Testis (tissue), 2 donors: Measurements from ENCODE around the gene MALAT1.

Experiments used
- POLR2A ChIP-seq: fragments of 450-650 bp; IDR thresholded peaks from one replicate; pipeline ENCODE4 v1.6.1; 2017; ENCODE audit warnings: antibody characterized with exemption, mild to moderate bottlenecking, moderate library complexity
- TF ChIP-seq, protein P1 (sequence below), 3 experiments: fragments of 450-650 bp in 2 of 3; fragments of 200-600 bp in 1 of 3; sonication (generic) in 1 of 3; IDR thresholded peaks; one replicate each; pipeline ENCODE4 v1.5.1; 2016 to 2019; ENCODE audit warnings: antibody characterized with exemption in 3 of 3, mild to moderate bottlenecking in 2 of 3, moderate library complexity in 1 of 3

DNA sequence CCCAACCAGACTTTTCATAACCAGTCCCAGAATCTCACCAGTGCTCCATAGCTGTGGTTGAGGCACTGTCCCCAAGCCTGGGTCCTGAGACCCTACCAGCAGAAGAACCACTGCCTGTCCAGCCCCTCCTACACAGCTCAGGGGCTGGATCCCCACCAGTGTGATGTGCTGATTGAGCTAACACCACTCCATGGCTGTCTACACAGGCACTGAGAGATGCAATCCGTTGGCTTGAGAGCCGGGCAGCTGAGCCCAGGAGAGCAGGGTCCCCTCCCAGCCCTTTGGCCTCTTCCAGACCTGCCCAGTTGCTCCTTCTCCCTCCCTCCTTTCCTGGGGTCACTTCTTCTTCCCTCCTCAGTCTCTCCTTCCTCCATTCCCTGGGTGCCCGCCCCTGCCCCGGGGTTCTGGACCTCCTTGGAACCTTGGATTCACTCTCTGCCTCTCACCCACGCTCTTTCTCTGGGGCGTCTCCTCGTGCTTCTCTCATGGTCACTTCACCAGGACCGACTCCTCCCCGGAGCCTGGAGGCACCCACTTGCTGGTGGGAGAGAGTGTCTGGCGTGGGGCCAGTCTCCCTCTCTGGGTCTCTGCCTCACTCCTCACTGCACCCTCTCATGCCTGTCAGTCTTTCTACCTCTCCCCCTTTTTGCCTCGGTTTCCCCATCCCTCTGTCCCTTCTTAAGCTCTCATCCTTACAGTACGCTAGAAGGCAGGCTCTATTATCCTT, 25.3 kb downstream of the MALAT1 start:
- TF ChIP-seq, protein P1, sequence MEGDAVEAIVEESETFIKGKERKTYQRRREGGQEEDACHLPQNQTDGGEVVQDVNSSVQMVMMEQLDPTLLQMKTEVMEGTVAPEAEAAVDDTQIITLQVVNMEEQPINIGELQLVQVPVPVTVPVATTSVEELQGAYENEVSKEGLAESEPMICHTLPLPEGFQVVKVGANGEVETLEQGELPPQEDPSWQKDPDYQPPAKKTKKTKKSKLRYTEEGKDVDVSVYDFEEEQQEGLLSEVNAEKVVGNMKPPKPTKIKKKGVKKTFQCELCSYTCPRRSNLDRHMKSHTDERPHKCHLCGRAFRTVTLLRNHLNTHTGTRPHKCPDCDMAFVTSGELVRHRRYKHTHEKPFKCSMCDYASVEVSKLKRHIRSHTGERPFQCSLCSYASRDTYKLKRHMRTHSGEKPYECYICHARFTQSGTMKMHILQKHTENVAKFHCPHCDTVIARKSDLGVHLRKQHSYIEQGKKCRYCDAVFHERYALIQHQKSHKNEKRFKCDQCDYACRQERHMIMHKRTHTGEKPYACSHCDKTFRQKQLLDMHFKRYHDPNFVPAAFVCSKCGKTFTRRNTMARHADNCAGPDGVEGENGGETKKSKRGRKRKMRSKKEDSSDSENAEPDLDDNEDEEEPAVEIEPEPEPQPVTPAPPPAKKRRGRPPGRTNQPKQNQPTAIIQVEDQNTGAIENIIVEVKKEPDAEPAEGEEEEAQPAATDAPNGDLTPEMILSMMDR (IDR thresholded peaks at IDR 0.05), result no peak
- no peak for TF ChIP-seq POLR2A
